Smooth muscle cell (in vitro differentiated cells): ENCODE results near the gene MTMR8. TPM values are rescaled to one million over a fixed set of nuclear protein-coding genes. Genes with fewer than 3 reads are reported as not detected.

Source experiments
- DNase-seq: peaks from one replicate; lab custom pipeline; 2025; ENCODE audit not compliant: unreplicated experiment; lab: John Stamatoyannopoulos, UW
- H2AFZ ChIP-seq: fragments of 200-600 bp; sonication (generic); 2 replicates; pipeline ENCODE4 v1.6.0; 2016; ENCODE audit warnings: antibody characterized with exemption, low read depth, mild to moderate bottlenecking
- H3F3A ChIP-seq: fragments of 200-600 bp; sonication (generic); 2 replicates; pipeline ENCODE4 v1.6.0; 2017; ENCODE audit warnings: antibody characterized with exemption, low read depth
- H3K27ac ChIP-seq: fragments of 200-600 bp; sonication (generic); 2 replicates; pipeline ENCODE4 v1.5.1; 2016; ENCODE audit warnings: low read depth, mild to moderate bottlenecking
- H3K27me3 ChIP-seq: fragments of 200-600 bp; sonication (generic); 2 replicates; pipeline ENCODE4 v1.6.1; 2016; ENCODE audit warnings: low read depth, mild to moderate bottlenecking
- H3K36me3 ChIP-seq: fragments of 200-600 bp; sonication (generic); 2 replicates; pipeline ENCODE4 v1.5.1; 2016; ENCODE audit warnings: low read depth
- H3K4me1 ChIP-seq: fragments of 200-600 bp; sonication (generic); 2 replicates; pipeline ENCODE4 v1.5.1; 2016; ENCODE audit warnings: low read depth
- H3K4me2 ChIP-seq: fragments of 200-600 bp; sonication (generic); 2 replicates; pipeline ENCODE4 v1.6.0; 2016; ENCODE audit warnings: mild to moderate bottlenecking
- H3K4me3 ChIP-seq: fragments of 200-600 bp; sonication (generic); 2 replicates; pipeline ENCODE4 v1.5.1; 2016; ENCODE audit warnings: mild to moderate bottlenecking
- H3K79me2 ChIP-seq: fragments of 200-600 bp; sonication (generic); 2 replicates; pipeline ENCODE4 v1.6.0; 2016; ENCODE audit warnings: low read depth, mild to moderate bottlenecking
- H3K9ac ChIP-seq: fragments of 200-600 bp; sonication (generic); 2 replicates; pipeline ENCODE4 v1.6.0; 2016; ENCODE audit warnings: low read depth
- H3K9me3 ChIP-seq: fragments of 200-600 bp; sonication (generic); replicated peaks from 2 replicates; pipeline ENCODE4 v1.5.1; 2016; ENCODE audit warnings: low read depth
- H4K20me1 ChIP-seq: fragments of 200-600 bp; sonication (generic); 2 replicates; pipeline ENCODE4 v1.6.0; 2016; ENCODE audit warnings: low read depth
- WGBS: methylation state at CpG from one replicate; pipeline ENCODE4 v1.1.7; 2016; ENCODE audit warnings: low lambda C conversion rate; 5-methylcytosine and 5-hydroxymethylcytosine counted together
- polyA plus RNA-seq: library from polyadenylated mRNA; unstranded; fragments of >200 nt; fragmentation: Nextera tagmentation; extraction: Ambion mirVana; gene quantifications from 2 replicates; pipeline ENCODE4 v1.2.1, GENCODE V29; 2016
- total RNA-seq: library from RNA; depleted of rRNA; stranded (reverse); fragments of >200 nt; gene quantifications from 2 replicates; pipeline ENCODE4 v1.2.3, GENCODE V29; 2014
- TF ChIP-seq, protein P1 (sequence below): fragments of 200-600 bp; sonication (generic); IDR thresholded peaks from 2 replicates; pipeline ENCODE4 v1.5.1; 2017; ENCODE audit warnings: borderline replicate concordance, mild to moderate bottlenecking, antibody characterized with exemption; ENCODE audit not compliant: insufficient read depth, poor library complexity, severe bottlenecking

MTMR8 gene
- total and polyA plus RNA-seq, 2 experiments from 2014 or later = 0.43 to 0.58 TPM

DNA sequence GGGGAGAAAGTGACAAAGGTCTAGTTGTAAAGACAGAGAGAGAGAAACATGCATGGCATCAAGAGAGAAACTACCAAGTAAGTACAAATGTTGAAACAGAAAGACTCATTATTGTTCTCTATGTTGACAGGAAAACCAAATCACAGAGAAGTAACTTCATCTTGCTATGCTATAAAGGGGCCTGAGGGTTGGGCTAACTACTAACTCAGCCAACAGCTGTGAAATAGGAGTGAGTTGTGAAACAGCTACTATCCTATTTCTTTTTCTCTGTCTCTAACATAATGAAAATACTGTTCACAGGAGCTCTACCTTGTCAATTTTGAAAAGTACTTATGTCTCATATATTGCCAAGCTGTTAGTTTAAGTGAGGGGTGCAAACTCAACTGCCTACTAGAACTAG lies 65.0 kb downstream of the MTMR8 start:
- no peak overlapping the region for H3K4me2 ChIP-seq
- H3K27ac ChIP-seq = no peak overlapping the region
- no peaks in the 10 kb centered on the region for H3K4me1 ChIP-seq
- H3K36me3 ChIP-seq = no peaks in the 10 kb centered on the region
- H3K27me3 ChIP-seq = no peaks in the 10 kb centered on the region
- no peaks in the 10 kb centered on the region for H3F3A ChIP-seq
- no peak overlapping the region for H3K4me3 ChIP-seq
- TF ChIP-seq, protein P1, sequence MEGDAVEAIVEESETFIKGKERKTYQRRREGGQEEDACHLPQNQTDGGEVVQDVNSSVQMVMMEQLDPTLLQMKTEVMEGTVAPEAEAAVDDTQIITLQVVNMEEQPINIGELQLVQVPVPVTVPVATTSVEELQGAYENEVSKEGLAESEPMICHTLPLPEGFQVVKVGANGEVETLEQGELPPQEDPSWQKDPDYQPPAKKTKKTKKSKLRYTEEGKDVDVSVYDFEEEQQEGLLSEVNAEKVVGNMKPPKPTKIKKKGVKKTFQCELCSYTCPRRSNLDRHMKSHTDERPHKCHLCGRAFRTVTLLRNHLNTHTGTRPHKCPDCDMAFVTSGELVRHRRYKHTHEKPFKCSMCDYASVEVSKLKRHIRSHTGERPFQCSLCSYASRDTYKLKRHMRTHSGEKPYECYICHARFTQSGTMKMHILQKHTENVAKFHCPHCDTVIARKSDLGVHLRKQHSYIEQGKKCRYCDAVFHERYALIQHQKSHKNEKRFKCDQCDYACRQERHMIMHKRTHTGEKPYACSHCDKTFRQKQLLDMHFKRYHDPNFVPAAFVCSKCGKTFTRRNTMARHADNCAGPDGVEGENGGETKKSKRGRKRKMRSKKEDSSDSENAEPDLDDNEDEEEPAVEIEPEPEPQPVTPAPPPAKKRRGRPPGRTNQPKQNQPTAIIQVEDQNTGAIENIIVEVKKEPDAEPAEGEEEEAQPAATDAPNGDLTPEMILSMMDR = no peak
- no peaks in the 10 kb centered on the region for H3K9me3 ChIP-seq
- H2AFZ ChIP-seq = no peak overlapping the region
- H4K20me1 ChIP-seq = no peaks in the 10 kb centered on the region
- no peak overlapping the region for H3K9ac ChIP-seq
- DNase-seq = no peak
- no peaks in the 10 kb centered on the region for H3K79me2 ChIP-seq

DNA sequence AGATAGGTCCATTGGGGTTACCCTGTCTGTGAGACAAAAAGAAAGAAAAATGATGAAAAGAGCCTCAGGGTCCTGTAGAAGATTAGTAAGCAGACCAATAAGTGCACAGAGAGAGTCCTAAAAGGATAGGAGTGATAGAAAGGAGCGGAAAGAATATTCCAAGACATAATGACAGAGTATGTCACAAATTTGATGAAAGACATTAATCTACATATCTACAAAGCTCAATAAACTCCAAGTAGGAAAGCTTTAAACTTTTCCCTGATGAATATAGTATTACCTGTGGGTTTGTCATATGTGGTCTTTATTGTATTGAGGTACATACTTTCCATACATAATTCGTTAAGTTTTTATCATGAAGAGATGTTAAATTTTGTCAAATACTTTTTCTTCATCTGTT lies 73.7 kb downstream of the MTMR8 start:
- TF ChIP-seq, protein P1 = no peak
- DNase-seq = no peak

DNA sequence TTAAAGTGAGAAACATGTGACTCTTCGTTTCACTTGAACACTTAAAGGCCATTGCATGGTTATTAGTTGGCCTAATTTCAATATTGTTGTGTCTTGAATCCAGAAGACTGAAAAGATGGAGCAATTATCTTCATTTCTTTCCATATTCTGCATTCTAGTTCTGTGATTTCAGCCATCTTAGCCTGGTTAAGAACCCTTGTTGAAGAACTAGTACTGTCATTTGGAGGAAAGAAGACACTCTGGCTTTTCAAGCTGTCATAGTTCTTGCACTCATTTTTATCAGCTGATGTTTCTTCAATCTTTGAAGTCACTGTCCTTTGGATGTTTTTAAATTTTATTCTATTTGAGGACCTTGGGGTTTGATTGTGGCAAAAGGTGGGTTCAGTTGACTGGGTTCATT lies 81.6 kb downstream of the MTMR8 start:
- Histone ChIP-seq H3K36me3 (no peaks in the 10 kb centered on the region), H3K79me2 (no peaks in the 10 kb centered on the region), H2AFZ (no peak overlapping the region), H3K4me2 (no peak overlapping the region), H3K4me1 (no peaks in the 10 kb centered on the region), H3K4me3 (no peak overlapping the region), H3K27me3 (no peaks in the 10 kb centered on the region), H3K9ac (no peak overlapping the region), H3F3A (no peaks in the 10 kb centered on the region), H3K9me3 (no peaks in the 10 kb centered on the region), H4K20me1 (no peaks in the 10 kb centered on the region), H3K27ac (no peak overlapping the region)
- TF ChIP-seq, protein P1 = no peak
- DNase-seq = no peak
- WGBS = 71% methylated on average over 1 of the region's 1 CpG

More for the DNA sequence above, 73.7 kb downstream of the MTMR8 start:
- Histone ChIP-seq H2AFZ (no peak overlapping the region), H3K36me3 (no peaks in the 10 kb centered on the region), H3K9me3 (no peaks in the 10 kb centered on the region), H3K4me3 (no peak overlapping the region), H3K79me2 (no peaks in the 10 kb centered on the region), H3K27ac (no peak overlapping the region), H4K20me1 (no peaks in the 10 kb centered on the region), H3K9ac (no peak overlapping the region), H3K4me1 (no peaks in the 10 kb centered on the region), H3K4me2 (no peak overlapping the region), H3F3A (no peaks in the 10 kb centered on the region), H3K27me3 (no peaks in the 10 kb centered on the region)
- WGBS = 77% methylated on average over 2 of the region's 2 CpGs

DNA sequence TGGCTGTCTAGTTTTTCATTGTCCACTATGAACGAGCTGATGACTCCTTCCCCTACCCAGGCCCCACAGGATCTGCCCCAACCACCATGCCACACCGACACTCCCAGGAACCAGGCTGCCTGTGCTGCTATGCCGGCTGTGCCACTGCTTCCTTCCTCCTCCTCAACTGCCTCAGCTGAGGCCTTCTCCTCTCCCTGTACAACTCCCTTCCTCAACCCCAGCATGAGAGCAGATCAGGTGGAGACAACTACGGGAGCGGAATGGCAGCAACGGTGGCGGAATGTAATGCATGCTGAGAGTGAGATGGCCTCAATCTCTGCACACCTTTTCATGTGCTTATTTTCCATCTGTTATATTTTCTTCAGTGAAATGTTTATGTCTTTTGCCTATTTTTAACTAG lies 88.5 kb downstream of the MTMR8 start:
- Histone ChIP-seq H3K4me3 (no peak overlapping the region), H2AFZ (no peak overlapping the region), H3K4me1 (no peaks in the 10 kb centered on the region), H3K27me3 (no peaks in the 10 kb centered on the region), H3K79me2 (no peaks in the 10 kb centered on the region), H3K4me2 (no peak overlapping the region), H3F3A (no peaks in the 10 kb centered on the region), H3K27ac (no peak overlapping the region), H3K9me3 (no peaks in the 10 kb centered on the region), H3K9ac (no peak overlapping the region), H4K20me1 (no peaks in the 10 kb centered on the region), H3K36me3 (no peaks in the 10 kb centered on the region)
- TF ChIP-seq, protein P1 = no peak
- DNase-seq = no peak
- WGBS = 89% methylated on average over 7 of the region's 7 CpGs
